Measurements from ENCODE around the gene ACOT11. TPM values are rescaled to one million over a fixed set of nuclear protein-coding genes. Genes with fewer than 3 reads are reported as not detected.

Gene ACOT11
- total RNA-seq, 2 donors from 2014 or later: 5.6 to 6.0 TPM

DNA sequence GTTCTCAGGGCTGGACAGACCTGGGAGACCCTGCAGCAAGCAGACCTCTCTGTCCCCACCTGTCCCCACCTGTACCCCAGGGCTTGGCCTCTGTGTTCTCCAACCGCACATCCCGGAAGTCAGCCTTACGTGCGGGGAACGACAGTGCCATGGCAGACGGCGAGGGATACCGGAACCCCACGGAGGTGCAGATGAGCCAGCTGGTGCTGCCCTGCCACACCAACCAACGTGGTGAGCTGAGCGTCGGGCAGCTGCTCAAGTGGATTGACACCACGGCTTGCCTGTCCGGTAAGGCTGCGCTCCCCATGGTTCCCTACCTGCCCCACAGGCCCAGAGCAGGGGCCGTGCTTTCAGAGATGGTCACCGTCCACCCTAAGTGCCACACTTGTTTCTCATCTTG, 36.5 kb downstream of the ACOT11 start:
- 93 to 98% methylated on average over 11 to 17 of the region's 17 CpGs for WGBS, 2 experiments (ENCODE audit: insufficient coverage in 1 of 2, insufficient read length in 1 of 2)
- no peaks in the 10 kb centered on the region for H3K4me1 ChIP-seq (ENCODE audit: control insufficient read depth, insufficient read depth, low read length)
- no peak for TF ChIP-seq CTCF (conservative IDR thresholded peaks at IDR 0.05)
- no peaks in the 10 kb centered on the region for H3K4me1 Mint-ChIP-seq
- H3K27ac ChIP-seq (ENCODE audit: low read depth, low read length): no peak overlapping the region
- no peaks in the 10 kb centered on the region for H3K27me3 ChIP-seq (ENCODE audit: control insufficient read depth, insufficient read depth, low read length, poor library complexity, severe bottlenecking)
- no peaks in the 10 kb centered on the region for H3K27me3 Mint-ChIP-seq (ENCODE audit: insufficient read depth)
- no peaks in the 10 kb centered on the region for H3K9me3 ChIP-seq (ENCODE audit: control insufficient read depth, low read length)
- H3K4me3 ChIP-seq (ENCODE audit: low read length): no peak overlapping the region
- no peak overlapping the region for H3K9ac ChIP-seq (ENCODE audit: extremely low read depth, low read length, poor library complexity, severe bottlenecking)
- no peak overlapping the region for H3K4me3 Mint-ChIP-seq
- no peak for DNase-seq
- no peak overlapping the region for H3K27ac Mint-ChIP-seq
- no peaks in the 10 kb centered on the region for H3K36me3 ChIP-seq (ENCODE audit: control insufficient read depth, insufficient read depth, low read length)
- H3K36me3 Mint-ChIP-seq (ENCODE audit: low read depth): peaks cover 2% of the 10 kb centered on the region
- no peaks in the 10 kb centered on the region for H3K9me3 Mint-ChIP-seq

DNA sequence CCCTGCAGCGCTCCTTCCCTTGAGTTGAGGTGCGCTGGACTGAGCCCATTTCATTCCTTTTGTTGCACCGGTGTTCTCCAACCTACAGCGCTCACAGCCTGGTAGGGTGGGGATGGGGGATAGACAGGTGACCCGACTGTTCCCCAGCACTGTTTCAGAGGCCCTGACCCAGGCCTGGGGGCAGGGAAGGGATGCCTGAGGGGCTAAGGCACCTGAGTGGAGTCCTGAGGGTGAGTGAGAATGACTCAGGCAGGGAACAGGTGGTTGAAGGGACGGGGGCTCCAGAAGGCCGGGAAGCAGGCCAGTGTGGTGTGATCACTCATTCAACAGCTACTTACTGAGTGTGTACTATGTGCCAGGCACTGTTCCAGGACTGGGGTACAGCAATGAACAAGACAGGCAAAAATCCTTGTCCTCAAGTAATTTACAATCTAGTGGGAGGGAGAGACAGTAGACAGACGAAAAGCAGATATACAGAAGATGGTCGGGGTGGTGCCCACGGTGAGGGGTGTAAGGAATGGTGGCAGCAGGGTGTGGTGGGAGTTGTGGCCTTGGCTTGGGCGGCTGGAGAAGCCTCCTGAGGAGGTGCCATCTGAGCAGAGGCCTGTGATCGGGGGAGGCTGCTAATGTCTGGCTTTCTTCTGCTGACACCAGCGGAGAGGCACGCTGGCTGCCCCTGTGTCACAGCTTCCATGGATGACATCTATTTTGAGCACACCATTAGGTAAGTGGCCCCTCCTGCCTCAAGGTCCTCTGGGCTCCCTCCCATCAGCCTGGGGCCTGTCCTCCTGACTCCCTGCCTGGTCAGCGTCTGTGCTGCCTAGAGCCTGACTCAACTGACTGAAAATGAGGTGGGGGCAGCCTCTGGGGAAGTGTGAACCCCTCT, 37.4 kb downstream of the ACOT11 start:
- H3K4me3 ChIP-seq (ENCODE audit: low read length): no peak overlapping the region
- no peaks in the 10 kb centered on the region for H3K4me1 ChIP-seq (ENCODE audit: control insufficient read depth, insufficient read depth, low read length)
- H3K4me1 Mint-ChIP-seq: peaks cover 5% of the 10 kb centered on the region
- no peak overlapping the region for H3K9ac ChIP-seq (ENCODE audit: extremely low read depth, low read length, poor library complexity, severe bottlenecking)
- H3K27me3 Mint-ChIP-seq (ENCODE audit: insufficient read depth): no peaks in the 10 kb centered on the region
- H3K36me3 ChIP-seq (ENCODE audit: control insufficient read depth, insufficient read depth, low read length): no peaks in the 10 kb centered on the region
- 91 to 96% methylated on average over 9 to 15 of the region's 15 CpGs for WGBS, 2 experiments (ENCODE audit: insufficient coverage in 1 of 2, insufficient read length in 1 of 2)
- no peak overlapping the region for H3K4me3 Mint-ChIP-seq
- no peak overlapping the region for H3K27ac ChIP-seq (ENCODE audit: low read depth, low read length)
- no peaks in the 10 kb centered on the region for H3K9me3 ChIP-seq (ENCODE audit: control insufficient read depth, low read length)
- no peaks in the 10 kb centered on the region for H3K9me3 Mint-ChIP-seq
- H3K36me3 Mint-ChIP-seq (ENCODE audit: low read depth): peaks cover 2% of the 10 kb centered on the region
- DNase-seq: no peak
- no peaks in the 10 kb centered on the region for H3K27me3 ChIP-seq (ENCODE audit: control insufficient read depth, insufficient read depth, low read length, poor library complexity, severe bottlenecking)
- no peak overlapping the region for H3K27ac Mint-ChIP-seq
- TF ChIP-seq CTCF (conservative IDR thresholded peaks at IDR 0.05): no peak

- WGBS, 2 experiments (ENCODE audit: insufficient coverage in 1 of 2, insufficient read length in 1 of 2): 87 to 100% methylated on average over 2 of the region's 2 CpGs
- peaks cover 2% of the 10 kb centered on the region for H3K36me3 Mint-ChIP-seq (ENCODE audit: low read depth)
- Histone ChIP-seq H3K36me3 (ENCODE audit: control insufficient read depth, insufficient read depth, low read length) (no peaks in the 10 kb centered on the region), H3K9ac (ENCODE audit: extremely low read depth, low read length, poor library complexity, severe bottlenecking) (no peak overlapping the region), H3K4me1 (ENCODE audit: control insufficient read depth, insufficient read depth, low read length) (no peaks in the 10 kb centered on the region), H3K9me3 (ENCODE audit: control insufficient read depth, low read length) (no peaks in the 10 kb centered on the region), H3K27ac (ENCODE audit: low read depth, low read length) (no peak overlapping the region), H3K4me3 (ENCODE audit: low read length) (no peak overlapping the region), H3K27me3 (ENCODE audit: control insufficient read depth, insufficient read depth, low read length, poor library complexity, severe bottlenecking) (no peaks in the 10 kb centered on the region)
- no peak overlapping the region for H3K27ac Mint-ChIP-seq
- no peak for TF ChIP-seq CTCF (conservative IDR thresholded peaks at IDR 0.05)
- DNase-seq: no peak
- H3K27me3 Mint-ChIP-seq (ENCODE audit: insufficient read depth): no peaks in the 10 kb centered on the region
- no peaks in the 10 kb centered on the region for H3K9me3 Mint-ChIP-seq
- H3K4me1 Mint-ChIP-seq: peaks cover 5% of the 10 kb centered on the region
- H3K4me3 Mint-ChIP-seq: no peak overlapping the region
Observed at GRCh38 chr1:54588377-54588776, 40.3 kb downstream of the ACOT11 start.

All from endodermal cell (in vitro differentiated cells).